Stimulated activated CD4-positive, alpha-beta T cell treated with anti-CD3 and anti-CD28 coated beads, Interleukin-2, amount 100 ng/mL, for 48 hours (primary cell): ENCODE results near the gene FAHD1.
"Not testable (repeated sequence)": the region's sequence is repeated elsewhere in the genome, so short reads cannot be mapped to it uniquely, and the experiment has no call there.

Source experiments
- DNase-seq, 2 donors: peaks; one replicate each; pipeline ENCODE4 v3.0.0-alpha.2; 2020

FAHD1 gene

GRCh38 chr16:1857433-1858097 lies 30.6 kb downstream of the FAHD1 start:
- no peak for DNase-seq

- no peak for DNase-seq
Measured at GRCh38 chr16:1858189-1858865, 31.3 kb downstream of the FAHD1 start.

- no peak for DNase-seq
Measured at GRCh38 chr16:1859650-1860049, 32.6 kb downstream of the FAHD1 start.

DNA sequence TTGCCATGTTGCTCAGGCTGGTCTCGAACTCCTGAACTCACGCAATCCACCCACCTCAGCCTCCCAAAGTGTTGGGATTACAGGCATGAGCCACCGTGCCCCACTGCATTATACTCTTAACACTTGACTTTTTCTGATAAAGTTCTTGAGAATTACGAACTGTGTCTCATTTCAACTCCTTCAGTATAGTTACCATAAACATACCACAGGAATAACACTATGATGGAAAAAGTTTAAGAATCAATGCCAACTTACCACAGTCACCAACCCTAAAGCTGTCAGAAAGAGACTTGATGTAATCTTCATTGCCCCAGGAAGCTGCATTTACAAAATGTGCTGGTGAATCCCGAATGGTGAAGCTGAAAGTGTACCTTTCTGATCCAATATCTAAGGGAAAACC lies 34.7 kb downstream of the FAHD1 start:
- DNase-seq, result no peak

DNA sequence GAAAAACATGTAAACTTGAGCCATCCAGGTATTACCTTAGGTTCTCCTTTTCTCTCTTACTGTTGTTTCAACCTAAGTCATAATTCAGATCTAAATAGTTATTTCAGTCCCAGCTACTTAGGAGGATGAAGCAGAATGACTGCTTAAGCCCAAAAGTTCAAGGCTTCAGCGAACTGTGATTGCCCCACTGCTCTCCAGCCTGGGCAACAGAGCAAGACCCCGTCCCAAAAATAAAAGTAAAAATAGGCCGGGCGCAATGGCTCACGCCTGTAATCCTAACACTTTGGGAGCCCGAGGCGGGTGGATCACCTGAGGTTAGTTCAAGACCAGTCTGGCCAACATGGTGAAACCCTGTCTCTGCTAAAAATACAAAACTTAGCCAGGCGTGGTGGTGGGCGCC lies 35.4 kb downstream of the FAHD1 start:
- DNase-seq, result no peak

DNA sequence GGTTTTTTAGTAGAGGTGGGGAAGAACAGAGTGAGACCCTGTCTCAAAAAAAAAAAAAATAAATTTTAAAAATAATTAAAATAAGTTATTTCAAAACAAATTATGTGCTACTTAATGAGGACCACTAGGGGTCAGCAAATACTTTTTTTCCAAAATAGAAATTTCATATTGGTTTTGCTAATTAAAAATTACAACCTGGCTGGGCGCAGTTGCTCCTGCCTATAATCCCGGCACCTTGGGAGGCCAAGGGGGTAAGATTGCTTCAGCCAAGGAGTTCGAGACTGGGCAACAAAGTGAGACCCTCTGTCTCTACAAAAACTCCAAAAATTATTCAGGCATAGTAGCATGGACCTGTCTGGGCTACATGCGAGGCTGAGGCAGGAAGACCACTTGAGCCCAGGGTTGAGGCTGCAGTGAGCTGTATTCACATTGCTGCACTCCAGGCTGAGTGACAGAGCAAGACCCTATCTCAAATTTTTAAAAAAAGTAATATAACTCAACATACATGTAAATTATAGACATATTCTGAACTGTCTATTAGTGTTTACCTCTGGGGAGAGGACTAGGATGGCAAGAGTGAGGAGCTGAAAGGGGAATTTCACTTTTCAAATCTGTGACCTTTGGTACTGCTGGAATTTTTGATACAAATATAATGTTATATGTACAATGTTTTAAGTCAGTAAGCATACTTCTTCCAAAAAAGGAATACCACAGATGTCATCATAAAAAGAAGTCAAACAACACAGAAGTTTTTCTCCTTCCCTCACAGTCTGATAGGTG lies 36.9 kb downstream of the FAHD1 start:
- DNase-seq, result no peak

GRCh38 chr16:1865902-1866690 lies 39.1 kb downstream of the FAHD1 start:
- no peak for DNase-seq

DNA sequence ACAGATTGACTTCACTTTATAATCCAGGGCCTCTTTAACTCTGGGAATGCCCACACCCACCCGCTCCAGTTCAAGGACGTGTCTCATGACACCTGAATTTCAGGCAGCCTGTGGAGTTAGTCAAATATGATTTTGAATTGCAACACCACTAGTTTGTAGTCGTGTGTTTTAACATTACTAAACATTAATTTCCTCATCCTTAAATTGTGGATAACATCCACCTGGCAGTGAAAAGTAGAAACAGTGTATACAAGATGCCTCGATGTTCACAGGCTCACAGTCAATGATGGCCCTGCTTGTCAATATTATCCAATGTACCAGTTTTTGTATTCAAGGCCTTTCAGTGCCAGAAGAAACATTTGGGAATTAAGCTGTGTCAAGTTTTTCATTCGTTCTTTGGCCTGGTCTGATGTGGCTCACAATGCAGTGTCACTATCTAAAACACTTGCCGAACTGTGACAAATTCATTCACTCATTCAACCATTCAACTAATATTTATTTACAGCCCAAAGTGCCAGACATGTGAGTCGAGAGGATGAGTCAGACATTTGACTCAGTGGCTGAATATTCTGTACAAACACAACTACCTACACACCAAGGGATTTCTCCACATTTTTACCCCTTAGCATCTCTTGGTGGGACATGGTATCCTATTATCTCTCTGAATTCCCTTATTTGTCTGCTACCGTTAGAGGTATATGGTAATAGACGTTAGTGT lies 43.5 kb downstream of the FAHD1 start:
- DNase-seq, result no peak

GRCh38 chr16:1871974-1872635 lies 45.1 kb downstream of the FAHD1 start, which contains the start of gene MEIOB:
MEIOB (minus strand) TSS chr16:1872164; CDS start chr16:1868175, 3,989 bp downstream.
- DNase-seq, result peak; percentile 29 to 63

GRCh38 chr16:1874854-1875253 lies 47.8 kb downstream of the FAHD1 start:
- DNase-seq, result no peak

- not testable (repeated sequence) for DNase-seq
Measured at GRCh38 chr16:1876066-1876465, 49.1 kb downstream of the FAHD1 start.

DNA sequence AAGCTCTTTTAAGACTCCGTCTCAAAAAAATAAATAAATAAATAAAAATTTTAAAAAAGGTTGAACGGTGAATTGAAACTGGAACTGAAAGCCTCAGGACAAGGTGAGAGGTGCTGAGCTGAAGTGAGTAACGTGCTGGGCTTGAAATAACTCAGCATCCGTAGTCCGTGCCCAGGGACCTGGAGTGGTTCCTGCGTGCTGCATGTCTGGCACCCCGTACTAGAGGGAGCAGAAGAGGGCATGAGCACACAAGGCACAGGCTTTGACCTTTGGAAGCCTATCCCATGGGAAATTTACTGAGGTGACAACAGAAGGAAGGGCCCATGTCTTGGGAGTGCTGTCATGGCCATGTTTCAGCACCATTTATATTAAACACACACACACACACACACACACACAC lies 49.5 kb downstream of the FAHD1 start:
- no peak for DNase-seq

DNA sequence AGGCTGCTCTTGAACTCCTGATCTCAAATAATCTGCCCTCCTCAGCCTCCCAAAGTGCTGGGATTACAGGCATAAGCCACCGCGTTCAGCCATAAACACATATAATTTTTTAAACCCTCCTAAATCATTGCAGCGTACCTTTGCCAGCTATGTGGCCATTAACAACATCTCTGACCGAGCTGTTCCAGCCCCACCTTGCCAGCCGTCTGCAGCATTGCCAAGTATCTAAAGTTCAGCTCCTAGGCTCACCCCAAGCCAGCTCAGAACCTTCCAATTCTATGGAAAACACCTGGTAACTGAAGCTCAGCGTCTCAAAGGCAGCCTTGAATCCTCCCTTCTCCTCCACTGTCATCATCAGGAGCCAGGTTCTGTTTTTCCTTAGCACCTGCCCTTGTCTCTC lies 50.1 kb downstream of the FAHD1 start:
- DNase-seq, result no peak

DNA sequence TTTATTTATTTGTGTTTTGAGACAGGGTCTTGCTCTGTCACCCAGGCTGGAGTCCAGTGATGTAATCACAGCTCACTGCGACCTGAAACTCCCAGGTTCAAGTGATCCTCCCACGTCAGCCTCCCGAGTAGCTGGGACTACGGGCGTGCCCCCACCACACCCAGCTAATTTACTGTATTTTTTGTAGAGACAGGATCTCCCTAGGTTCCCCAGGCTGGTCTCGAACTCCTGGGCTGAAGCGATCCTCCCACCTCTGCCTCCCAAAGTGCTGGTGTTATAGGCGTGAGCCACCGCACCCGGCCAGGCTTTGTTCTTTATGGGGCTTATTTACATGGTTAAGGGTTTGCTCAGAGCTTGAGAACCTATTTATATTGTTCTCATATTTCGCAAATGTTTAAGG lies 50.8 kb downstream of the FAHD1 start:
- DNase-seq, result no peak

- no peak for DNase-seq
Measured at GRCh38 chr16:1878256-1878655, 51.2 kb downstream of the FAHD1 start.
